Endothelial cell of umbilical vein (primary cell): Measurements from ENCODE around the gene CYP26C1.

ENCODE experiments used
- EZH2 ChIP-seq: IDR thresholded peaks from 2 replicates; pipeline ENCODE4 v1.6.1; 2012; ENCODE audit warnings: borderline replicate concordance, low read depth, mild to moderate bottlenecking, moderate library complexity, low read length, inconsistent platforms; ENCODE audit not compliant: severe bottlenecking
- TF ChIP-seq, protein P1 (sequence below), 2 donors: IDR thresholded peaks; 1 replicate in 1 of 2; 2 replicates in 1 of 2; pipeline ENCODE4 v1.5.1; 2011; ENCODE audit warnings: low read length in 2 of 2, mild to moderate bottlenecking in 2 of 2, moderate library complexity in 2 of 2, control low read depth in 1 of 2, inconsistent platforms in 1 of 2, low read depth in 1 of 2; ENCODE audit not compliant: insufficient read depth in 1 of 2; ENCODE audit errors: extremely low read depth in 1 of 2

DNA sequence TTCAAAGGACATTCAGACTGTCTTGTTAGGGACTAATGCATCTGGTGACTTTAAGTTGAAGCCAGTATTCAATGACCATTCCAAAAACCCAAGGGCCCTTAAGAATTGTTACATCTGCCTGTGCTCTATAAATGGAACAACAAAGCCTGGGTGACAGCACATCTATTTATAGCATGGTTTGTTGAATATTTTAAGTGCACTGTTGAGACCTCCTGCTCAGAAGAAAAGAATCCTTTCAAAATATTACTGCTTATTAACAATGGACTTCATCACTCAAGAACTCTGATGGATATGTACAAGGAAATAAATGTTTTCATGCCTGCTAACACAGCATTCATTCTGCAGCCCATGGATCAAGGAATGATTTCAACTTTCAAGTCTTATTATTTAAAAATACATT, 33.1 kb upstream of the CYP26C1 start:
- TF ChIP-seq, protein P1, sequence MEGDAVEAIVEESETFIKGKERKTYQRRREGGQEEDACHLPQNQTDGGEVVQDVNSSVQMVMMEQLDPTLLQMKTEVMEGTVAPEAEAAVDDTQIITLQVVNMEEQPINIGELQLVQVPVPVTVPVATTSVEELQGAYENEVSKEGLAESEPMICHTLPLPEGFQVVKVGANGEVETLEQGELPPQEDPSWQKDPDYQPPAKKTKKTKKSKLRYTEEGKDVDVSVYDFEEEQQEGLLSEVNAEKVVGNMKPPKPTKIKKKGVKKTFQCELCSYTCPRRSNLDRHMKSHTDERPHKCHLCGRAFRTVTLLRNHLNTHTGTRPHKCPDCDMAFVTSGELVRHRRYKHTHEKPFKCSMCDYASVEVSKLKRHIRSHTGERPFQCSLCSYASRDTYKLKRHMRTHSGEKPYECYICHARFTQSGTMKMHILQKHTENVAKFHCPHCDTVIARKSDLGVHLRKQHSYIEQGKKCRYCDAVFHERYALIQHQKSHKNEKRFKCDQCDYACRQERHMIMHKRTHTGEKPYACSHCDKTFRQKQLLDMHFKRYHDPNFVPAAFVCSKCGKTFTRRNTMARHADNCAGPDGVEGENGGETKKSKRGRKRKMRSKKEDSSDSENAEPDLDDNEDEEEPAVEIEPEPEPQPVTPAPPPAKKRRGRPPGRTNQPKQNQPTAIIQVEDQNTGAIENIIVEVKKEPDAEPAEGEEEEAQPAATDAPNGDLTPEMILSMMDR (IDR thresholded peaks at IDR 0.05; ENCODE audit: extremely low read depth in 1 of 2, insufficient read depth in 1 of 2, low read depth in 1 of 2, low read length in 2 of 2): no peak
- TF ChIP-seq EZH2: no peak
